GM19452 (cell line): ENCODE measurements around the gene EIF5B.
"Not testable (repeated sequence)": the region's sequence is repeated elsewhere in the genome, so short reads cannot be mapped to it uniquely, and the experiment has no call there.

Source experiments
- ATAC-seq: cut with Tn5 transposase; IDR thresholded peaks from one replicate; pipeline ENCODE4 v1.9.1; 2021; ENCODE audit not compliant: unreplicated experiment

EIF5B gene, protein sequence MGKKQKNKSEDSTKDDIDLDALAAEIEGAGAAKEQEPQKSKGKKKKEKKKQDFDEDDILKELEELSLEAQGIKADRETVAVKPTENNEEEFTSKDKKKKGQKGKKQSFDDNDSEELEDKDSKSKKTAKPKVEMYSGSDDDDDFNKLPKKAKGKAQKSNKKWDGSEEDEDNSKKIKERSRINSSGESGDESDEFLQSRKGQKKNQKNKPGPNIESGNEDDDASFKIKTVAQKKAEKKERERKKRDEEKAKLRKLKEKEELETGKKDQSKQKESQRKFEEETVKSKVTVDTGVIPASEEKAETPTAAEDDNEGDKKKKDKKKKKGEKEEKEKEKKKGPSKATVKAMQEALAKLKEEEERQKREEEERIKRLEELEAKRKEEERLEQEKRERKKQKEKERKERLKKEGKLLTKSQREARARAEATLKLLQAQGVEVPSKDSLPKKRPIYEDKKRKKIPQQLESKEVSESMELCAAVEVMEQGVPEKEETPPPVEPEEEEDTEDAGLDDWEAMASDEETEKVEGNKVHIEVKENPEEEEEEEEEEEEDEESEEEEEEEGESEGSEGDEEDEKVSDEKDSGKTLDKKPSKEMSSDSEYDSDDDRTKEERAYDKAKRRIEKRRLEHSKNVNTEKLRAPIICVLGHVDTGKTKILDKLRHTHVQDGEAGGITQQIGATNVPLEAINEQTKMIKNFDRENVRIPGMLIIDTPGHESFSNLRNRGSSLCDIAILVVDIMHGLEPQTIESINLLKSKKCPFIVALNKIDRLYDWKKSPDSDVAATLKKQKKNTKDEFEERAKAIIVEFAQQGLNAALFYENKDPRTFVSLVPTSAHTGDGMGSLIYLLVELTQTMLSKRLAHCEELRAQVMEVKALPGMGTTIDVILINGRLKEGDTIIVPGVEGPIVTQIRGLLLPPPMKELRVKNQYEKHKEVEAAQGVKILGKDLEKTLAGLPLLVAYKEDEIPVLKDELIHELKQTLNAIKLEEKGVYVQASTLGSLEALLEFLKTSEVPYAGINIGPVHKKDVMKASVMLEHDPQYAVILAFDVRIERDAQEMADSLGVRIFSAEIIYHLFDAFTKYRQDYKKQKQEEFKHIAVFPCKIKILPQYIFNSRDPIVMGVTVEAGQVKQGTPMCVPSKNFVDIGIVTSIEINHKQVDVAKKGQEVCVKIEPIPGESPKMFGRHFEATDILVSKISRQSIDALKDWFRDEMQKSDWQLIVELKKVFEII

DNA sequence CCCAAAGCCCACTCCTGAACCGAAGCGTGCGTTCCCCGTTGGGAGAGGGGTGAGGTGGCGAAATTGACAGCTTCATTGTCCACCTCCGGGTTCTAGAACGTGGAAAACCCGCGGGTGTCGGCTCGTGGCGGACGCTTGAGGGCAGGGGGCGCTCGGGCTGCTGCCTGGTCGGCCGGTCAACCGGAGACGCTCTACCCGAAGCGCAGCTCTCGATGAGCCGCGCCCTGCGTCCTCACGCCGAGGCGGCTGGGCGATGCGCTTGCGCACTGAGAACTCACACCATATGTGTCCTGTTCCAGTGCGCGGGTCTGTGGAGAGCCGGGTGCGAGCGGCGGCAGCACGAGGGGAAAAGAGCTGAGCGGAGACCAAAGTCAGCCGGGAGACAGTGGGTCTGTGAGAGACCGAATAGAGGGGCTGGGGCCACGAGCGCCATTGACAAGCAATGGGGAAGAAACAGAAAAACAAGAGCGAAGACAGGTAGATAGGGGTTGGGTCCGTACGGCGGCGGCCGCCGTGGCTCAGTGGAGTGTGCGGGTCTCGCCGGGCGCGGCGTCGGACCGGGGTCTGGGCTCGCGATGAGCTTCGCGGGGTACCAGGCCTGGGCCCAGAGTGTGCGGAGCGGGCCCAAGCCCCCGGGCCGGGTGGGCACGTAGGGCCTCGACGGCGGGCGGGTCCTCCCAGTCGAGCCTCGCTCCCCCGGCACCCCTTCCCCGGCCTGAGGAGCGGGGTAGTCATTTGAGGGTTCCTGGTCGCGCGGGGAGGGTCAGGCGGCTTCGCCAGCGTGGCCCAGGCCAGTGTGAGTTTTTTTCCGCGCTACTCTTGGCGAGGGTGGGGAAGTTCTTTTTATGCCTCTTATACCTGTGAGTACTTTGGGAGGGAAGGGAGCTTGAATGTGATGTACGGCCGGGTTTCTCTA is at the start of gene EIF5B:
EIF5B (plus strand) TSS at position 277 of the 916 bp plus-strand sequence; CDS start at position 443, 166 bp downstream.
- ATAC-seq, result peak; percentile 60

DNA sequence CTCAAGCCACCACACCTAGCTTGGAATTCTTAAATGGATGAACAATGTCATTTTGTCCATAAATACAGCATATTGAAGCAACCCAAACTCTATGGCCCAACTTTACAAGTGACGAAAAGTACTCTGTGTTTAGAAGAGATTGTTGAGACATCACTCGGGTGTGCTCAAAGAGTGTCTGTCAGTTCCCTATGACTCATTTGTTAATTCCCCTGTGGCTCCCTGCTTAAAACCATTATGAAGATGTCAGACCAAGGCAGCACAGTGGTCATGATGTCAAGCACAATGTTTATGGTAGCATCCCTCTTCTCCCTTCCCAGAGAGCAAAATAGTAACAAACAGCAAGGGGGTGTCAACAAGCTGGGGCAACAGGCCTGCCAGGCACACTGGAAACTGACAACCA is 39.2 kb upstream of the EIF5B start:
- no peak for ATAC-seq

DNA sequence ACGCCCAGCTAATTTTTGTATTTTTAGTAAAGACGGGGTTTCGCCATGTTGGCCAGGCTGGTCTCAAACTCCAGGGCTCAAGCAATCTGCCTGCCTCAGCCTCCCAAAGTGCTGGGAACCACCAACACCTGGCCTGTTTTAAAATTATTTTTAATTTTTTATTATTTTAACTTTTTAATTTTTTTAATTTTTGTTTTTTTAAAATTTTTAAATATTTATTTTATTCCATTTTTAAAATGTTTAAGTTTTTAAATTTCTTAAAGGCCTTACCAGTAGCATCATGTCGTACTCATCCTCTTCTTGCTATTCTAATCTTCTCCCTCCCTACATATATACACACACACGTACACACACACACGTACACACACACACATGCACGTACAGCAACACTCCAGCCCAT is 37.6 kb upstream of the EIF5B start:
- ATAC-seq, result no peak

DNA sequence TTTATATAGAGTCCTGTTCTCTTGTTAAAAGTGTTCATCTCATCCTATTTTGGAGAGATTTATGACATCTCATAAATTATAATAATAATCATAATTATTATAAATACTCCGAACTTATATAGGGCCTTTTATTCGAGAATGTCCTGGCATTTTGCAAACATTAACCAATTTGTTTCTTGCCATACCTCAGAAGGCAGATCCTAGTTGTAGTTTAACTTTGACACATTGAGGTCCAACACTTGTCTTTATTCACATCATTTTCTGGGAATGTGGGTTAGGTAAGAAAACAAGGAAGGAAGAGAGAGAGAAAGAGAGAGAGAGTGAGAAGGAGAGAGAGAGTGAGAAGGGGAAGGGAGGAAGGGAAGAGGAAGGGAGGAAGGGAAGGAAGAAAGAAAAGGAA is 36.1 kb upstream of the EIF5B start, which contains the start of gene LYG1:
LYG1 (minus strand) TSS at position 101 of the 400 bp plus-strand sequence. CDS start 5,527 bp downstream, outside the sequence.
- not testable (repeated sequence) for ATAC-seq

DNA sequence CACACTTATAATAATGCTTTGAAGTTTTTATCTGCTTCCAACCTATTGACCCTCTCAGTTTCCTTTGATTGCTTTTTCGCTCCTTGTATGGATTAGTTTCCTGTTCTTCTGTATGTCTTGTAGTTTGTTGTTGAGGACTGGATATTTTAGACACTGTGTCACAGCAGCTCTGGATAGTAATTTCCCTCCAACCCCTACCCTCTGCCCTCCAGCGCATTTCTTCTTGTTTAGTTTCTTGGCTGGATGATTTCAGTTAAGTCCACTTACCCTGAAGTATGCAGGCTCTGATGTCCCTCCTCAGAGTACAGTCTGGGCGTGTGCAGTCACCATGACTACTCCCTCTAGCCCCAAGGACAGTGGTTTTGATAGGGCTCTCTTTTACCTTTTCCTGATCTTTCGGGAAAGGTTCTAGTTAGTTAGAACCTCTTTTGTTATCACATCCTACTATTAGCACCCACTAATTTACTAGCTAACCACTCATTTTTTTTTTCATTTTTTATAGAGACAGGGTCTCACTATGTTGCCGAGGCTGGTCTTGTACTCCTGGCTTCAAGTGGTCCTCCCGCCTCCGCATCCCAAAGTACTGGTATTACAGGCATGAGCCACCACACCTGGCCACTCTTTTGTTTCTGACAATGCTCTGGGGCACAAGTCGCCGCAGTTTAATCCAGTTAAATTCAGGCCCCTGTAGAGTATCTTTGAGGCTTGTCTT is 19.9 kb upstream of the EIF5B start:
- ATAC-seq, result no peak

DNA sequence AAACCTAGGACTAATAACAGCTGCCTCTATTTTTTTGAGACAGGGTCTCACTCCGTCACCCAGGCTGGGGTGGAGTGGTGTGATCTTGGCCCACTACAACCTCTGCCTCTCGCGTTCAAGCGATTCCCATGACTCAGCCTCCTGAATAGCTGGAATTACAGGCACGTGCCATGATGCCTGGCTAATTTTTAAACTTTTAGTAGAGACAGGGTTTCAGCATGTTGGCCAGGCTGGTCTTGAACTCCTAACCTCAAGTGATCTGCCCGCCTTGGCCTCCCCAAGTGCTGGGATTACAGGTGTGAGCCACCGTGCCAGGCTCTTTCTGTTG is 19.4 kb upstream of the EIF5B start:
- not testable (repeated sequence) for ATAC-seq

DNA sequence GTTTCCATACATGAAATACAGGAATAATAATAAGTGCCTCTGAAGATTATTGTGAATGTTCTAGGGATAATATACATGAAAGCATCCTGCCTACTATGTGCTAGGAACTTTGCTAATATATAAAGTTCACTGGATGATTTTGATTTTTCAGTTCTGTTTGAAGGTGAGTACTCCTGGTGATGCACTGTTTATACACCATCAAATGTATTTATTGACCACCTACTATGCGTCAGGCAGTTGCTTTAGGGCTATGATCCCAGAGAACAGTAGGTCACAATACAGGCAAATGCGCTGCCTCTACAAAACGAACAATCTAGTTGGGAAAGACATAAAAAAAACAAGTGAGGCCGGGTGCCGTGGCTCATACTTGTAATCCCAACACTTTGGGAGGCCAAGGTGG is 11.8 kb upstream of the EIF5B start:
- ATAC-seq, result no peak

DNA sequence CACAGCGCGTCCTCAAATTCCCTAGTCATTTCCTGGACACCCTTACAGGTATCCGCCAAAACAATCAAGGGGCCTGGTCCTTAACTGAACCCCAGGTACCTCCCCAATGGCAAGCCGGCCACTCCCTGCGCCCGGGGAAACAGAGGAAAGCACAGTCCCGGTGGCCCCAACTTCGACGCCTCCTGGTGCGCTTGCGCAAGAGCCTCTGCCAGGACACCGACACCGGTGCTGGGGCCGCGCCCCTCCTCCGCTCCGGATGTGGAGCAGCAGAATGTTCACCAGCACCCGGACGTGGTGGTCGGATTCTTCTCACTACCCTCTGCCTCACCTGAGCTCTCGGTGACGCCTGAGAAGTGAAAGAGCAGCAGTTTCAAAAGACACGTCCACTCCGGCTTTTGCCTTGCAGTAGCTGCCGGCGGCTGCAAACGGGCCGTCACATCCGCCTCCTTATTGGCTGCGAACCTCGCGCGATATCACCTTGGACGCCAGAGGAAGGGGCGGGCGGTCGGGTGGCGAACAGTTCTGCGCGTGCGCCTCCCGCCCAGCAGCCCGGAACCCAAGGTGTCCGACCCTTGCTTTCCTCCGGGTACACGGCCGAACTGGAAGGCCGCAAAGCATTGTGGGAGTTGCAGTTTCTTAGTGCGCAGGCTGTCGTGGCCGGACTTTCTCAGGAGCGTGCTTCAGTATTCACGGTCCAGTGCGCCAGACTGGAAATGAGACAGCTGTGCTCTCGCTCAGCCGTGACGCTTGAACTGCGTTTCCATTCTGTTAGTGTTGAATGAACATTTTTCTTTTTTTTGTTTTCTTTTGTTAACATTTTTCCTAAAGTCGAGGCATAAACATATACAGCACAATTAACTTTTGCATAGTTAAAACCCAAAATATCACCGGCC is 1.0 kb upstream of the EIF5B start, which contains the start of gene TXNDC9:
TXNDC9 (minus strand) TSS at position 423 of the 893 bp plus-strand sequence. CDS start 3,123 bp downstream, outside the sequence.
- ATAC-seq, result peak; percentile 71

DNA sequence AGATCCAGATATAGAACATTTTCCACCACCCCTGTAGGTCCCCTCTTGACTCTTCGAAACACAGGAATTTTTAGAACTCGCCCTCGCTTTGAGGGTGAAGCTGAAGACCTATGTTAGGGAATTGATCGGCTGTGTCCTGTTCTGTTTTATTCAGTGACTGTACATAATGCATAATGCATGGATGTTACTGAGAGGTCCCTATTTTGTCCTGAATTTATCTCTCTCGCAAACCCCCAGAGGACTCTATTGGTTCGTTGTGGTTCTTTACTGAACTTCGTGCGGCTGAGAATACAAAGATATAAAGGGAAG is 431 bp upstream of the EIF5B start:
- ATAC-seq, result peak; percentile 12

DNA sequence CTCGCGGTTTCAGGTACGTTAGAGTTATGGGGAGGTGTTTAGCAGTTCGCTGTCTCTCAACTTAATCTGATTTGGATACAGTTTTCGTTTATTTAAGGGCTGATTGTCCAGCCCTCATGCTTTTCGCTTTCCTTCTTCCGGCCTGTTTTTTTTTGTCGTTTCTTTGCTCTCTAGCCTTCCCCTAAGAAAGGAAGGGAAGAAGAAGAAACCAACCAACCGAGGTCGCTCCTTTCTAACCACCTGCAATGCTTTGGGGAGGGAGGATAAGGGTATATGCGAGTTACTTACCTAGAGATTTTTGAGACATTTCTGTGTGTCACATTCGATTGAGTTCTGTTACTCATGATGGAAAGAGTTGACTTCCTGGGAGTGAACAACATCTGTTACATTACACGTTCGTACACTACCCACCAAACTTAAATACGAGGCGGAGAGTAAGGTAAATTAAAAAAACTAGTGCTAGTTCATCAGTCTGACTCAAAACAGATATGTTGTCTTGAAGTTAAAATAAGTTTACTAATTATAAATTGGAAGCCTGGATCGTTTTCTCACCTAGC is 918 bp downstream of the EIF5B start:
- no peak for ATAC-seq

DNA sequence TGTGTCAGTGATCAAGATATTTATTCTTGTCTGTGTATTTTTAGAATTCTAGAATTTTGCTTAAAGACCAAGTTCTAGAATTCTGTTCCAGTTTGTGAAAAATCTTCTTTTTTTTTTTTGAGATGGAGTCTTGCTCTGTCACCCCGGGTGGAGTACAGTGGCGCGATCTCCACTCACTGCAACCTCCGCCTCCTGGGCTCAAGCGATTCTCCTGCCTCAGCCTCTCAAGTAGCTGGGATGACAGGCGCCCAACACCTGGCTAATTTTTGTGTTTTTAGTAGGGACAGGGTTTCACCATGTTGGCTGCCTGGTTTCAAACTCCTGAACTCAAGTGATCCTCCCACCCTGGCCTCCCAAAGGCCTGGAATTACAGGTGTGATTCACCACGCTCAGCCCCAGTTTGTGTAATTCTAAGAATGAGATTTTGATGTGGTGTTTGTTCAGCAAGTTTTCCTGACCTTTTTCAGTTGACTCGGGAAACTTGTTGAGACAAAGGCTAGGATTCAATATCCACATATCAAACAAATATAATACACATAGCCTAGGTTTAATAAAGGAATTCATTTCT is 3.6 kb downstream of the EIF5B start:
- no peak for ATAC-seq

DNA sequence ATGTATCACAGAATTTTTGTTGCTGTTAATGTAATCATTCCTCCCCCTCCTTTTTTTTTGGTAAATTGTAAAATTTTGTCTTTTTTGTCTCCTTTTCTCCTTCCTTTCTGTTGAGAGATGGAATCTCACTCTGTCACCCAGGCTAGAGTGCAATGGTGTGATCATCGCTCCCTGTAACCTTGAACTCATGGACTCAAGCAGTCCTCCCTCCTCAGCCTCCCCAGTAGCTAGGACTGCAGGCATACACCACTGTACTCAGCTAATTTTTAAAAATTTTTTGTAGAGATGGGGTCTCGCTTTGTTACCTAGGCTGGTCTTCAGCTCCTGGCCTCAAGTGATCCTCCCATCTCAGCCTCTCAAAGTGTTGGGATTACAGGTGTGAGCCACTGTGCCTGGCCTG is 5.3 kb downstream of the EIF5B start:
- ATAC-seq, result no peak

DNA sequence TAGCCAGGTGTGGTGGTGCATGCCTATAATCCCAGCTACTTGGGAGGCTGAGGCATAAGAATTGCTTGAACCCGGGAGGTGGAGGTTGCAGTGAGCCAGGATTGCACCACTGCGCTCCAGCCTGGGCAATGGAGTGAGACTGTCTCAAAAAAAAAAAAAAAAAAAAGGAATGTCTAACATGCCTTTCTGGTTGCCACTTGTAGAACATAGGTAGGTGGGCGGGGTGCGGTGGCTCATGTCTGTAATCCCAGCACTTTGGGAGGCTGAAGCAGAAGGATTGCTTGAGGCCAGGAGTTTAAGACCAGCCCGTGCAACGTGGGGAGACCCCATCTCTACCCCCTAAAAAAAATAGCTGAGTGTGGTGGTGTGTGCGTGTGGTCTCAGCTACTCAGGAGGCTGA is 8.3 kb downstream of the EIF5B start:
- ATAC-seq, result not testable (repeated sequence)

DNA sequence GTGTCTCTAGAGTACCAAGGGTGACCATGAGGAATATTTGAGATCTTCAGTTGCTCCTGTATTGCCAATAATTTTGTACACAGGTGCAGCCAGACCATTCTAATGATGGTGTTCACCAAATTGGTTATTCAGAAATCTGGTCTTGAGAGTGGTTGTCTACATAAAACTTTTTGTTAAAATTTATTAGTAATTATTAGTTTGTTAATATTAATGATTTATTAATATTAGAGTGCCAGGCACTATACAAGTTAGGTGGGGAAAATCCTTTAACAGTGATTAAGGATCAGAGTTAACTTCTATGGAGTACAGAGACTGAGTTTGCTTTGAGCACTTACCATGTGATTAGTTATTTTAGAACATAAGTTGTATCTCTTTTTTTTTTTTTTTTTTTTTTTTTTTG is 9.0 kb downstream of the EIF5B start:
- no peak for ATAC-seq

DNA sequence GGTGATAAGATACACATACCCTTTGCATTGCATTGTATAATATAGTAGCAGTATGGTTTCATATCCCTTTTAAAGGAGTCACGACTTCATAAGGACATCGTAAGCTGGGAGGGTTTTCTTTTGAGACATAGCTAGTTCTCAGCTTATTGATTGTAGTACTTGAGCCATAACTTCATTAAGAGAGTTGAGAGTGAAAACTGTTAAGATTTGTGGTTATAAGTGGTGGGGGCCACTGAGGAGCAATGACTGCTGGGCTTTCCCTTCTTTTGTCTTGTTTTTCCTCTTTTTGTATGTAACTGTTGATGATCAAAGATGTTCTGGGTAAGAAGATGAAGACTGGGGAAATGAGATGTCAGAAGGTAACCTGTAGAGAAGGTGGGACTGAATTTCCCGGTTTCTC is 11.0 kb downstream of the EIF5B start:
- ATAC-seq, result no peak

DNA sequence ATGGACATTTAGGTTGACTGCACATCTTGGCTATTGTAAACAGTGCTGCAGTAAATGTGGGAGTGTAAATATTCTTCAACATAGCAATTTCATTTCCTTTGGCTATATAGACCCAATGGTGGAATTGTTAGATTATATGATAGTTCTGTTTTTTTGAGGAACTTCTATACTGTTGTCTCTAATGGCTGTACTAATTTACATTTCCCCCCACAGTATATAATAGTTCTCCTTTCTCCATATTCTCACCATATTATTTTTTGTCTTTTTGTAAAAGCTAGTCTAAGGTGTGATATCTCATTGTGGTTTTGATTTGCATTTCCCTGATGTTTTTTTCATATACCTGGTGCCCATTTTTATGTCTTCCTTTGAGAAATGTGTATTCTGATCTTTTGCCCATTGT is 13.0 kb downstream of the EIF5B start:
- ATAC-seq, result no peak

DNA sequence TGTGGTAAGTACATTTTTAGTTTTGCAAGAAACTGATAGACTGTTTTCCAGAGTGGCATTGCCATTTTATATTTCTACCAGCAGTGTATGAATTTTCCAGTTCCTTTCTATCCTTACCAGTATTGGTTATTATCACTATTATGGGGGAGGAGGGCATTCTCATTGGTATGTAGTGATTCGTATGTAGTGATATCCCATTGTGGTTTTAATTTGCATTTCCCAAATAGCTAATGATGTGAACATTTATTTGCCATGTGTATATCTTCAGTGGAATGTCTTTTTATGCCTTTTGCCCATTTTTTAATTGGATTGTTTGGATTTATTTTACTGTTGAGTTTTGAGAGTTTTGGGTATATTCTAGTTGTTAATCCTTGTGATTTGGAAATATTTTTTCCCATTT is 16.9 kb downstream of the EIF5B start:
- ATAC-seq, result no peak

DNA sequence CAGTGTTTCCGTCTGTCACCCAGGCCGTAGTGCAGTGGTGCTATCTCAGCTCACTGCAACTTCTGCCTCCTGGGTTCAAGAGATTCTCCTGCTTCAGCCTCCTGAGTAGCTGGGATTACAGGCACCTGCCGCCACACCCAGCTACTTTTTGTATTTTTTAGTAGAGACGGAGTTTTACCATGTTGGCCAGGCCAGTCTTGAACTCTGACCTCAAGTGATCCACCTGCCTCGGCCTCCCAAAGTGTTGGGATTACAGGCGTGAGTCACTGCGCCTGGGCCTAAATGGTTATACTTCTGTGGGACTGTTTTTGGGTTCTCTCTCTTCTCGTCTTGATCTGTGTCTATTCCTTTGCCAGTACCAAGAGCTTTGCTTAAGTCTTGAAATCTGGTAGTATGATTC is 17.6 kb downstream of the EIF5B start:
- ATAC-seq, result not testable (repeated sequence)
